Endothelial cell of umbilical vein (primary cell): ENCODE measurements around the gene DSCAML1. TPM values are rescaled to one million over a fixed set of nuclear protein-coding genes. Genes with fewer than 3 reads are reported as not detected.

Source experiments
- BruUV-seq: library from RNA; stranded (reverse); fragments of 400-500 nt; replicated peaks from 2 replicates; lab custom pipeline; 2021; lab: Mats Ljungman, UMichigan
- CTCF ChIA-PET: fragments of 300-600, 350-600 bp; sonication (Branson Sonifier 250); formaldehyde crosslinking; loops from one replicate; lab custom pipeline; 2021; ENCODE audit warnings: antibody characterized with exemption, inconsistent platforms; lab: Charles Lee
- POLR2A ChIA-PET: fragments of 300-600, 350-600 bp; sonication (Branson Sonifier 250); formaldehyde crosslinking; loops from one replicate; lab custom pipeline; 2021; ENCODE audit warnings: antibody characterized with exemption, inconsistent platforms; lab: Charles Lee
- DNase-seq: peaks from one replicate; pipeline ENCODE4 v3.0.0-alpha.2; 2011; ENCODE audit warnings: low read depth, low spot score
- FAIRE-seq: peaks from 2 replicates; lab custom pipeline; 2011; peaks lifted over from hg19 to GRCh38; lab: Jason Lieb, UNC
- H2AFZ ChIP-seq: 2 replicates; pipeline ENCODE4 v1.6.0; 2012; ENCODE audit warnings: low read depth, low read length, control low read depth, inconsistent platforms
- H3K27ac ChIP-seq: 2 replicates; pipeline ENCODE4 v1.5.1; 2011; ENCODE audit warnings: low read depth, mild to moderate bottlenecking, control low read depth, low read length, moderate library complexity; ENCODE audit not compliant: insufficient read depth
- H3K27me3 ChIP-seq, 2 experiments: 2 replicates each; pipeline versions ENCODE4 v1.6.0 to v1.6.1; 2011; ENCODE audit warnings: low read length in 2 of 2, mixed read lengths in 1 of 2; ENCODE audit not compliant: control insufficient read depth in 2 of 2, insufficient read depth in 2 of 2
- H3K36me3 ChIP-seq, 2 experiments: 2 replicates in 1 of 2; 3 replicates in 1 of 2; pipeline ENCODE4 v1.5.1; 2011; ENCODE audit warnings: low read length in 2 of 2, mild to moderate bottlenecking in 1 of 2, moderate library complexity in 1 of 2; ENCODE audit not compliant: control insufficient read depth in 2 of 2, insufficient read depth in 2 of 2; ENCODE audit errors: extremely low read depth in 1 of 2
- H3K4me1 ChIP-seq: 3 replicates; pipeline ENCODE4 v1.5.1; 2011; ENCODE audit warnings: mild to moderate bottlenecking, low read length; ENCODE audit not compliant: control insufficient read depth, insufficient read depth; ENCODE audit errors: extremely low read depth
- H3K4me2 ChIP-seq: 2 replicates; pipeline ENCODE4 v1.6.1; 2011; ENCODE audit warnings: low read length, control low read depth, mixed read lengths; ENCODE audit not compliant: insufficient read depth
- H3K4me3 ChIP-seq, 3 experiments: fragments of 200-600 bp in 1 of 3; sonication (generic), shearing (Covaris generic) in 1 of 3; replicated peaks in 1 of 3; 2 replicates each; pipeline ENCODE4 v1.5.1; 2011 to 2016; ENCODE audit warnings: control low read depth in 3 of 3, low read length in 3 of 3, mild to moderate bottlenecking in 2 of 3, inconsistent platforms in 1 of 3, low read depth in 1 of 3, moderate library complexity in 1 of 3; ENCODE audit not compliant: insufficient read depth in 1 of 3
- H3K79me2 ChIP-seq: 2 replicates; pipeline ENCODE4 v1.6.0; 2012; ENCODE audit warnings: low read length, inconsistent platforms; ENCODE audit not compliant: control insufficient read depth, insufficient read depth
- H3K9ac ChIP-seq: replicated peaks from 2 replicates; pipeline ENCODE3; 2011; ENCODE audit warnings: low read length, control low read depth; ENCODE audit not compliant: insufficient read depth; ENCODE audit errors: extremely low read depth
- H3K9me1 ChIP-seq: replicated peaks from 3 replicates; pipeline ENCODE4 v1.6.0; 2011; ENCODE audit warnings: mild to moderate bottlenecking, low read length; ENCODE audit not compliant: control insufficient read depth, insufficient read depth; ENCODE audit errors: extremely low read depth
- H3K9me3 ChIP-seq: replicated peaks from 2 replicates; pipeline ENCODE4 v1.5.1; 2012; ENCODE audit warnings: low read length, inconsistent platforms; ENCODE audit not compliant: control insufficient read depth, insufficient read depth
- H4K20me1 ChIP-seq: replicated peaks from 2 replicates; pipeline ENCODE3; 2011; ENCODE audit warnings: mild to moderate bottlenecking, low read length; ENCODE audit not compliant: control insufficient read depth, insufficient read depth; ENCODE audit errors: extremely low read depth
- CTCF ChIP-seq, 2 donors: IDR thresholded peaks; 1 replicate in 1 of 2; 2 replicates in 1 of 2; pipeline ENCODE4 v1.5.1; 2011; ENCODE audit warnings: low read length in 2 of 2, mild to moderate bottlenecking in 2 of 2, moderate library complexity in 2 of 2, control low read depth in 1 of 2, inconsistent platforms in 1 of 2, low read depth in 1 of 2; ENCODE audit not compliant: insufficient read depth in 1 of 2; ENCODE audit errors: extremely low read depth in 1 of 2
- EZH2 ChIP-seq: IDR thresholded peaks from 2 replicates; pipeline ENCODE4 v1.6.1; 2012; ENCODE audit warnings: borderline replicate concordance, low read depth, mild to moderate bottlenecking, moderate library complexity, low read length, inconsistent platforms; ENCODE audit not compliant: severe bottlenecking
- FOS ChIP-seq: IDR thresholded peaks from 2 replicates; pipeline ENCODE4 v1.6.1; 2011; ENCODE audit warnings: mild to moderate bottlenecking, low read length, moderate library complexity, borderline replicate concordance; ENCODE audit not compliant: insufficient read depth
- GATA2 ChIP-seq: IDR thresholded peaks from 2 replicates; pipeline ENCODE4 v1.7.0; 2011; ENCODE audit warnings: low read depth, mild to moderate bottlenecking, moderate library complexity, mixed read lengths, low read length; ENCODE audit not compliant: insufficient read length, insufficient read depth
- JUN ChIP-seq: IDR thresholded peaks from 2 replicates; pipeline ENCODE4 v1.6.1; 2011; ENCODE audit warnings: borderline replicate concordance, low read depth; ENCODE audit not compliant: insufficient read length, insufficient read depth
- MAX ChIP-seq: IDR thresholded peaks from 2 replicates; pipeline ENCODE4 v1.6.1; 2011; ENCODE audit not compliant: insufficient read depth, insufficient read length
- MYC ChIP-seq: IDR thresholded peaks from one replicate; pipeline ENCODE4 v1.6.1; 2011; ENCODE audit warnings: mild to moderate bottlenecking, low read depth, low read length
- POLR2A ChIP-seq: IDR thresholded peaks from 2 replicates; pipeline ENCODE4 v1.6.1; 2012; ENCODE audit warnings: low read depth, mild to moderate bottlenecking, control low read depth, low read length
- POLR2AphosphoS5 ChIP-seq: IDR thresholded peaks from 2 replicates; pipeline ENCODE4 v1.6.1; 2012; ENCODE audit warnings: low read depth, mild to moderate bottlenecking, control low read depth, low read length, moderate library complexity; ENCODE audit not compliant: insufficient read depth
- dilution Hi-C: fragments of 300-500 bp; cut with MboI; formaldehyde crosslinking; loops from one replicate; pipeline ENCODE4 v1.15.0; 2019; ENCODE audit warnings: low sequenced_read_pairs; ENCODE audit not compliant: extremely low pct_ligation_motif_present
- intact Hi-C: fragments of 100-400 bp; cut with micrococcal nuclease; formaldehyde crosslinking; loops from one replicate; pipeline ENCODE4 v1.10.0; 2022
- polyA plus RNA-seq, 4 experiments: library from polyadenylated mRNA; depleted of rRNA in 3 of 4; stranded (reverse) in 3 of 4; unstranded in 1 of 4; fragments of >200 nt; gene quantifications; 2 replicates each; pipeline versions ENCODE4 v1.2.1 to v1.2.3, GENCODE V29; 2011 to 2012; ENCODE audit warnings: missing spikeins in 1 of 4
- total RNA-seq: library from RNA; stranded (reverse); gene quantifications from 2 replicates; pipeline ENCODE4 v1.2.3, GENCODE V29; 2021

DSCAML1 gene
- total and polyA plus RNA-seq, 2 donors (not counting 3 experiments of a cell fraction or from before 2014, with no cell fraction given), result not detected

- Histone ChIP-seq H3K4me2 (no peak overlapping the region), H3K9me1 (no peaks in the 10 kb centered on the region), H3K9me3 (no peaks in the 10 kb centered on the region), H3K4me1 (no peaks in the 10 kb centered on the region), H3K27ac (no peak overlapping the region), H2AFZ (no peak overlapping the region), H3K79me2 (no peaks in the 10 kb centered on the region), H3K27me3 (peaks cover 0 to 10% of the 10 kb centered on the region in 2 experiments), H3K9ac (no peak overlapping the region), H3K36me3 (no peaks in the 10 kb centered on the region), H3K4me3 (no peak overlapping the region), H4K20me1 (no peaks in the 10 kb centered on the region)
- TF ChIP-seq CTCF (IDR thresholded peaks at IDR 0.05; ENCODE audit: extremely low read depth in 1 of 2, insufficient read depth in 1 of 2, low read depth in 1 of 2, low read length in 2 of 2) (no peak), MAX (no peak), MYC (no peak)
- no peak for FAIRE-seq
- ChIA-PET CTCF (interaction anchor here (1.0 to 1.3 kb wide), 3 partner anchors 16 to 108 kb away, joined by 3 to 4 read pairs (median 4); no protein-coding TSS in a partner anchor), POLR2A (no interaction called here)
- no peak for DNase-seq
- intact Hi-C loops, result no loop called here
- BruUV-seq, result no TSS peak
- dilution Hi-C loops, result no loop called here
Measured at GRCh38 chr11:117838901-117839300, 41.9 kb upstream of the DSCAML1 start.

GRCh38 chr11:117837791-117838190 is 40.8 kb upstream of the DSCAML1 start:
- H4K20me1 ChIP-seq, result no peaks in the 10 kb centered on the region
- no peak for DNase-seq
- intact Hi-C loops, result no loop called here
- no peaks in the 10 kb centered on the region for H3K9me1 ChIP-seq
- no peaks in the 10 kb centered on the region for H3K79me2 ChIP-seq
- H3K9ac ChIP-seq, result no peak overlapping the region
- no TSS peak for BruUV-seq
- dilution Hi-C loops, result no loop called here
- no peak overlapping the region for H3K4me3 ChIP-seq
- no peaks in the 10 kb centered on the region for H3K36me3 ChIP-seq
- H3K4me1 ChIP-seq, result no peaks in the 10 kb centered on the region
- H3K9me3 ChIP-seq, result no peaks in the 10 kb centered on the region
- peaks cover 0 to 10% of the 10 kb centered on the region in 2 experiments for H3K27me3 ChIP-seq
- ChIA-PET CTCF (interaction anchor here (0.8 to 1.3 kb wide), 4 partner anchors 14 to 109 kb away, joined by 3 to 4 read pairs (median 3); partner anchors contain the start of gene FXYD2), POLR2A (no interaction called here)
- no peak overlapping the region for H3K27ac ChIP-seq
- H2AFZ ChIP-seq, result no peak overlapping the region
- TF ChIP-seq MYC, result no peak
- no peak for TF ChIP-seq GATA2
- no peak for TF ChIP-seq FOS
- TF ChIP-seq EZH2, result no peak
- no peak for TF ChIP-seq POLR2AphosphoS5
- no peak for TF ChIP-seq POLR2A
- TF ChIP-seq CTCF (IDR thresholded peaks at IDR 0.05; ENCODE audit: extremely low read depth in 1 of 2, insufficient read depth in 1 of 2, low read depth in 1 of 2, low read length in 2 of 2), result no peak
- TF ChIP-seq JUN, result no peak
- TF ChIP-seq MAX, result no peak
- FAIRE-seq, result no peak
- no peak overlapping the region for H3K4me2 ChIP-seq
